ENCODE results near the gene SUPT16H. TPM values are rescaled to one million over a fixed set of nuclear protein-coding genes. Genes with fewer than 3 reads are reported as not detected.
A peak's percentile ranks its signal among the peaks of the same experiment; 100 is the strongest.
"Not testable (repeated sequence)": the region's sequence is repeated elsewhere in the genome, so short reads cannot be mapped to it uniquely, and the experiment has no call there.

SUPT16H gene
- total RNA-seq, 1 donor from 2014 or later: 59.1 TPM

DNA sequence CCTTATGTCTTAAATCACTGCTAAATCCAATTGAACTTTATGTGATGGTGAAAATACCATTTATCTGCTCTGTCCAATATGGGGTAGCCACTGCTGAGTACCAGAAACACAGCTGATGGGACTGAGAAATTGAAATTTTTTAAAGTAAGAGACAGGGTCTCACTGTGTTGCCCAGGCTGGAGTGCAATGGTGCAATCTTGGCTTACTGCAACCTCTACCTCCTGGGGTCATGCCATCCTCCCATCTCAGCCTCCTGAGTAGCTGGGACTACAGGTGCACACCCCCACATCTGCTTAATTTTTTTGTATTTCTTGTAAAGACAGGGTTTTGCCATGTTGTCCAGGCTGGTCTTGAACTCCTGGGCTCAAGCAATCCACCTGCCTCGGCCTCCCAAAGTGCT, 11.0 kb downstream of the SUPT16H start:
- DNase-seq (ENCODE audit: low spot score); intact Hi-C loops (cut with DNase I); ATAC-seq: not testable (repeated sequence)

DNA sequence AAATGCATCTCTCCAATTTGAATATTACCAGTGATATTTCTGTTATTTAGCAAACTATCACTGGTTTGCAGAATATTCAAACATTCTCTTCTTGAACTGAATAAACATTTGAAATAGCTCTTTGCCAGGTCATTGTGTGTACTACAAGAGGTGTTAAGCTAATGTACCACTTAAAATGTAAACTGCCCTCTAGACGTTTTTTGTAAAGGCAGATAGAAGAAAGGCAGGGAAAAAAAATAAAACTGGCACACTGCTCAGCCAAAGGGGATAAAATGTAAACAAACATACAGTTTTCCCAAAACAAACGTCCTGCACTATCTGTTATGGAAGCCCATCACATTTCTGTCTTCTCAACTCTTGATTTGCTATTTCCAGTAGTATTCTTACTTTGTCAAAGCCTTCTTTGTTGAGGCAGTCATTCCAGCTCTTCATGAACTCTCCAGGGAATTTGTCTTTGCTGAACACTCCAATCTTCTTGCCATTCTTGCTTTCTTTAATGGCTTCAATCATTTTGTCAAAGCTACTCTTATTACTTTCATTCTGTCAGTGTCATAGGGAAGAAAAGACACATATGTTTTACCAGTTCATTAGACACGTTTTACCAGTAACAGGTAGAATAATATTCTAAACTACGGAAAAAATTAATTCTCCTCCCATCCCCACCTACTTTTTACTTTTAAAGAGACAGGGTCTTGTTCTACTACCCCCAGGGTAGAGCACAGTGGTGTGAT, 13.7 kb downstream of the SUPT16H start:
- ATAC-seq (no peak), DNase-seq (ENCODE audit: low spot score) (no peak)
- intact Hi-C loops (cut with DNase I): no loop called here

DNA sequence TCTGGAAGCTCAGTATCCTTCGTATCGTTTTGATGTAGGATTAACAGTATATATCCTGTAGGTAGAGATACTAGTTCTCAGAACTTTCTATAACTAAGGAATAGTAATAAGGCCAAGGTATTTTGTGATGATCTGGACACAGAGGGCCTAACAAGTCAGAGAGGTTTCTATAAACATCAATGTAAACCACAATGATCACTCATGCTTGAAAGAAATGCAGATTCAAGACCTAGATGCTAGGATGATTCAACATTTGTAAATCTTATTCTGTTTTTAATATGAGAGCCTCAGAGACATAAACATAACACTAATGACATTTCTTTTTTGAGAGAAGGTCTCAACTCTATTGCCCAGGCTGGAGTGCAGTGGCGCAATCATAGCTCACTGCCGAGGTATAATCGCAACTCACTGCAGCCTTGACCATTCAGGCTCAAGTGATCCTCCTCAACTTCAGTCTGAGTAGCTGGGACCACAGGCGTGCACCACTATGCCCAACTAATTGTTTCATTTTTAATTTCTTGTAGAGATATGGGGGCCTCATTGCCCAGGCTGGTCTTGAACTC, 16.2 kb downstream of the SUPT16H start:
- ATAC-seq (no peak), DNase-seq (ENCODE audit: low spot score) (no peak)
- intact Hi-C loops (cut with DNase I): no loop called here

DNA sequence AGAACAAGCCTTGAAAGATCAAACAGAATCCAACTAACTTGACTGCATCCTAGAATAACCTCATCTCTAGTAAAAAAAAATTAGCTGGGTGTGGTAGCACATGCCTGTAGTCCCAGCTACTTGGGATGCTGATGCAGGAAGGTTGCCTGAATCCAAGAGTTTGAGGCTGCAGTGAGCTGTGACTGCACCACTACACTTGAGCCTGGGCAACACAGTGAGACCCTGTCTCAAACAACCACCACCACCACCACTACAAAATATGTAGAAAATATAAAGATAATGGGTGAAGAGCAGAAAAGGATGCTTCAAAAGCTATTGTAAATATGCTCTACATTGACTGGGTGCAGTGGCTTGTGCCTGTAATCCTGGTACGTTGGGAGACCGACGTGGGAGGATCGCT, 27.3 kb downstream of the SUPT16H start:
- ATAC-seq: no peak
- no peak for DNase-seq (ENCODE audit: low spot score)
- intact Hi-C loops (cut with DNase I): no loop called here

DNA sequence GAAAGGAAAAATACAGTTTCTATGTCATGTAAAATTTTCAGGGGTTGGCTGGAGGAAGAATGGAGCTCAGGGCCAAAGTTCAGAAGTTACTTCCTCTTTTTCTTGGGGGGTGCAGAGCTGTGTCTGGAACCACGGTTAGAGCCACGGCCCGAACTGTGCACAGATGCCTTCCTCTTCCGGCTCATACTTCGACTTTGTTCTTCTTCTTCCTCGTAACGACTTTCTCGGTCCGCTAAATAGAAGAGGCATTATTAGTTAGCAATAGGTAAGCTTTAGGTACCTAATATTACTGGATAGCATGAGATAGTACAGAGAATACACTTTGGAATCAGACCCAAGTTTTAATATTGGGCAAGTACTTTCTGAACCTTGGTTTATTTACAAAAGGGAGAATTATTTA, 31.2 kb downstream of the SUPT16H start:
- peak; percentile 67 for ATAC-seq
- intact Hi-C loops (cut with DNase I): no loop called here
- DNase-seq (ENCODE audit: low spot score): no peak

DNA sequence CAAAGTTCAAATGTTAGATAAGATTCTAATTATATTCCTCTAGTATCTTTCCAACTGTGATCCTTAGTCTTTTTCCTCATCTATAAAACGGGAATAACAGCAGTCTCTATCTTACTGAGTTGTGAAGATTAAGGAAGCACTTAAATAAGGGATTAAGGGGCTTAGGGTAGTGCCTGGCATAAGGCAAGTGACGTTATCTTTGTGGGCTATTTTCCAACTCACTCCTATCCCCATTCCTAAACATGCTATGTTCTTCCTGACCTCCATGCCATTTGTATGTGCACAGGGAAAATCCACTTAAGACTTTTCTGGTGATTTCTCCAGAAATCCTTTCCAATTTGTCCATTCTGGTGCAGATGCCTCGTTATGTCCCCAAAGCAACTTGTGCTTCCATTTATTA, 33.3 kb downstream of the SUPT16H start:
- ATAC-seq (no peak), DNase-seq (ENCODE audit: low spot score) (no peak)
- intact Hi-C loops (cut with DNase I): no loop called here

DNA sequence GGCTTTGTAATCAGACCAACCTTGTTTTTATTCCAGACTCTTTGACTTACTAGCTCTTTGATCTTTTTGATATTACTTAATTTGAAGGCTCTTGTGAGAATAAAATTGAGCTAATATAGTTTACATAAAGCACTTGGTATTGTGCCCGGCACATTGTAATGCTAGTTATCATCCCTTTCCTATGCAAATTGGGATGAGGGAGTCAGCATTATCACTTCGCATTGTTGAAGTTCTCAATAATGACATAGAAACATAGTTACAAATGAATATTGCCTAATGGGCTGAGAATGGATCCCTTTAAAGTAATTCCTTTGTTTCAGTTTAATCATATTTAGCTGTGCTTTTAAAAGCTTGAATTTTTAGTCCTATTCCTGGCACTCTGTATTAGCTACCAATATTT, 36.6 kb downstream of the SUPT16H start:
- ATAC-seq (no peak), DNase-seq (ENCODE audit: low spot score) (no peak)
- intact Hi-C loops (cut with DNase I): no loop called here

DNA sequence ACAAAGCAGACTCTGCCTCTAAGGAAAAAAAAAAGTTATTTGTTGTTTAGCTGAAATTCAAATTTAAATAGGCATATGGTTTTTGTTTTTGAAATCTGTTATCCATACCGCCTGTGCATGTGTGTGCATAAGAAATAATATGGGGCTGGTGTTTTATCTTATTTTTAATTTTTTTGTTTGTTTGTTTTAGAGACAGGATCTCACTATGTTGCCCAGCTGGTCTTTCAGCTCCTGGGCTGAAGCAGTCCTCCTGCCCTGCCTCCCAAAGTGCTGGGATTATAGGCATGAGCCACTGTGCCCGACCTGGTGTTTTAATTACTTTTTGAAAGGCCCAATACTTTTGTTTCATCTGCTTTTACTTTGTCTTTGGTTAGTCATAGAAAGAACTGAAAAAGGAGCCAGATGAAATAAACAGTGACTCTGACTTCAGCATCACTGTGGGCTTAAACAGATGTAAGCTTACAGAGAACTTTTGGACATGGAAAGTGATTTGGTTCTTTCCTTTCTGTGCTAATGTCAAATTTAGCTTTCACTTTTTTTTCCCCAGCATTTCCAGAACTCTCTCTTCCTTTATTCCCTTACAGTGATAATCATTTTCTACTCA, 37.2 kb downstream of the SUPT16H start:
- intact Hi-C loops (cut with DNase I): no loop called here
- ATAC-seq: no peak
- DNase-seq (ENCODE audit: low spot score): no peak

DNA sequence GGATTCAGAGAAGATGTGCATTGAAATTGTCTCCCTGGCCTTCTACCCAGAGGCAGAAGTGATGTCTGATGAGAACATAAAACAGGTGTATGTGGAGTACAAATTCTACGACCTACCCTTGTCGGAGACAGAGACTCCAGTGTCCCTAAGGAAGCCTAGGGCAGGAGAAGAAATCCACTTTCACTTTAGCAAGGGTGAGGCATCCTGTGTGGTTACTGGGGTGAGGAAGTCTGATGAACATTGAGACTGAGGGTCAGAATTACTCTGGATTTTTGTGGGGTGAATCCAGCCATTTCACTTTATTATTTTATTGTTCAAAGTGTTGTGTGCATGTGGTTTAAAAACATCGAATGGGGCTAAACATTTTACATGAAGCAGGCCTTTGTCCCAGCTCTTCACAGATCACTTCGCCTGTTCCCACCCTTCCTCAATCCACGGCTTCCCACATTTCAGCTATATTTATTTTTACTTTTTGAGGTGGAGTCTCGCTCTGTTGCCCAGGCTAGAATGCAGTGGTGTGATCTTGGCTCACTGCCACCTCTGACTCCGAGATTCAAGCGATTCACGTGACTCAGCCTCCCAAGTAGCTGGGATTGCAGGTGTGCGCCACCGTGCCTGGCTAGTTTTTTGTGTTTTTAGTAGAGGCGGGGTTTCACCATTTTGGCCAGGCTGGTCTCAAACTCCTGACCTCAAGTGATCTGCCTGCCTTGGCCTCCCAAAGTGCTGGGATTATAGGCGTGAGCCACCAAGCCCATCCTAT, 40.6 kb downstream of the SUPT16H start:
- DNase-seq (ENCODE audit: low spot score): no peak
- intact Hi-C loops (cut with DNase I): no loop called here
- no peak for ATAC-seq

DNA sequence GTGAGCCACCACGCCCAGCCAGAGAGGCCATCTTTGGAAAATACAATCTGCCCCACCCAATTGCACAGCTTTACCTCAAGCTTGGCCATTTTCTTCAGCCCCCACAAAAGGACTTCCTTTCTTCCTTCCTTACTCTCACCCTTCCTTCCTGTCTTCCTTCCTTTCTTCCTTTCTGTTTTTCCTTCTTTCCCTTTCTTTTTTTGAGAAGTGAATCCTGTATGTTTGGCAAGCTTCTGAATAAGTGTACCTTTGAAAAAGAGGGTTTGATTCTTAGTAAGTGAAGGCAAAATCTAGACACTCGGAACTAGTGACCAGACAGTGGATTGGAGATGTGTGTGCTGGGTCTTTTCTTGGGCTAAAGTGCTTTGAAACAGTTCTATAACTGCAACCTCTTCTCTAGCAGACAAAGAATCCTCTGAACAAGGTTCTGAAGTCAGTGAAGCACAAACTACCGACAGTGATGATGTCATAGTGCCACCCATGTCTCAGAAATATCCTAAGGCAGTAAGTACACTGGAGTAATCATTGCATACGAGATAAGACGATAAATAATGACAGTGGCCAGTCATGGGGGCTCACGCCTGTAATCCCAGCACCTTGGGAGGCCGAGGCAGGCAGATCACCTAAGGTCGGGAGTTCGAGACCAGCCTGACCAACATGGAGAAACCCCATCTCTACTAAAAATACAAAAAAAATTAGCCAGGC, 49.5 kb downstream of the SUPT16H start:
- no peak for DNase-seq (ENCODE audit: low spot score)
- intact Hi-C loops (cut with DNase I): no loop called here
- no peak for ATAC-seq

DNA sequence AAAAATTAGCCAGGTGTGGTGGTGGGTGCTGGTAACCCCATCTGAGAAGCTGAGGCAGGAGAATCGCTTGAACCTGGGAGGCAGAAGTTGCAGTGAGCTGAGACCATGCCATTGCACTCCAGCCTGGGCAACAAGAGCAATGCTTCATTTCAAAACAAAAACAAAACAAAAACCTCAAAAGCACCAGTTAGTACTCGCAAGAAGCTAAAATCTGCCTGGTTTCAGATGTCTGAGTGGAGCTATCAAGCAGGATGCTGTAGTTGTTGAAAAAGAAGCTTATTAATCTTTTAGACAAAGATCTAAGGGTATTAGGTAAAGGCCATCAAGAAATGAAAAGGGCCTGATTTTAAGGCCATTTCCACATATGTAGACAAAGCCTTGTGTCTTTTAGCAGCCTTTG, 50.9 kb downstream of the SUPT16H start:
- DNase-seq (ENCODE audit: low spot score) (no peak), ATAC-seq (no peak)
- intact Hi-C loops (cut with DNase I): no loop called here

DNA sequence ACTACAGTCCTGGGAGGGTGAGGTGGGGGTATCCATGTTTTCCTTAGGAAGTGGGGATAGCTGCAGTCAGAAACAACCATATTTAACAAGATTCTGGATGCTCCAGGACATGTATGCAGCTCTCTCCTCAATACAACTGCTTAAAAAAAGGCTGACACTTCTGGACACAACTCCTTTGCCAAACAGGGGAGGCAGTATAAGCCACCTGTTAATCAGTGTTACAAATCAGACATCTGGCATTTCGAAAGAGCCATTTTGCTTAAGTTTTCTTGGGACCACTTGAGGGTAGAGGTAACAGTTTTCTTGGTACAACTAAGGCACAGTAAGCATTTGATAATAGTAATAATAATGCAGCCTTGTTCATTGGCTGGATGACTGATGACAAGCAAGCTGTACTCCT, 56.8 kb downstream of the SUPT16H start:
- DNase-seq (ENCODE audit: low spot score) (no peak), ATAC-seq (no peak)
- intact Hi-C loops (cut with DNase I): no loop called here

DNA sequence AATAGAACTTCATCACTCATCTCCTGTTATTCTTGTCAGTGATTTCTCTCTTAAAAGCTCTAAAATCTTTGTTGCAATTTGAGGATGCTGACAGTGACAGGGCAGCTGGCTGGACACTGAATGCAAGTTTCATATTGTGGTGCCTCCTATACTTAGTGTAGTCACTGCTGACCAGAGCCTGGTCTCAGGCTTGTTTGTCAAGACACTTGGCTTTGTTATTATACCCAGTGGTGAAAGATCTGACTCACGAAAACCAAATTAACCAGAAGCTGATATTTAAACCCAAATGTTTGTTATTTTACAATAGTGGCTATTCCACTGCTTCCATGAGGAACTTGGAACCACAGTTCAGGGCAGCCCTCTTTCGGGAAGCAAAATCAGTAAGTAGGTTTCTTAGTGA, 61.1 kb downstream of the SUPT16H start:
- ATAC-seq (no peak), DNase-seq (ENCODE audit: low spot score) (no peak)

DNA sequence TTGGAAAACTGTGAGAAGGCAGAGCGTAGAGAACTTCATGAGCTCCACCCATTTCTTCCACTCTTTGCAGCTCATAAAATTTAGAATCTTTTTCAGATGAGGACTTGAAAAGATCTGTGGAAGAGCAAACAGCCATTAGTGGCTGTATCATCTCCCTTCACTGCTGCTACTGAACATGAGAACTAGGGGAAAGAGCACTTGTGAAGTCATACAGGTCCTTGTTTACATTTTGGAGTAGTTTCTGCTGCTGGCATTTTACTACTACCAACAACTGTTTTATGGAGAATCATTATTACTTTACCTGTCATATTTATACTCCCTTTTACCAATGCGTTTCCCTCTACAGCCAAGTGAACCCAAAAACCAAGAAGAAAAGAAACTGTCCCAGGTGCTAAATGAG, 62.9 kb downstream of the SUPT16H start:
- DNase-seq (ENCODE audit: low spot score): no peak
- intact Hi-C loops (cut with DNase I): no loop called here
- no peak for ATAC-seq

More for the DNA sequence above, 61.1 kb downstream of the SUPT16H start:
- intact Hi-C loops (cut with DNase I): no loop called here

DNA sequence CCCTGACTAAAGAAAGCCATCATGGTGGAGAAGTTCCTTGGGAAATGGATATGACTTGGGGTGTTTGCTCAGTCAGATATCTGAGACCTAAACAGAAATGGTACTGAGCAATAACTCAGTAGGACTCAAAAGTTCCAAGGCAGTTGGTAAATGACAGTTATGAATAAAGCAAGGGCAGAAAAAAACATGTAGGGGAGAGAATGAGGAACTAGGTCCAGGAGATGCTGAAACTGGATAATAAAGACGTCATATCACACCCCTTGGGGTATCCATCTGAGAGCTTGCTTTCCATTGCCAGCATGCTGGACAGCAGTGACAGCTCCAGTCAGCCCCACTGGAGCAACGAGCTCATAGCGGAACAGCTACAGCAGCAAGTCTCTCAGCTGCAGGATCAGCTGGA, 66.4 kb downstream of the SUPT16H start:
- DNase-seq (ENCODE audit: low spot score) (no peak), ATAC-seq (no peak)
- intact Hi-C loops (cut with DNase I): no loop called here

DNA sequence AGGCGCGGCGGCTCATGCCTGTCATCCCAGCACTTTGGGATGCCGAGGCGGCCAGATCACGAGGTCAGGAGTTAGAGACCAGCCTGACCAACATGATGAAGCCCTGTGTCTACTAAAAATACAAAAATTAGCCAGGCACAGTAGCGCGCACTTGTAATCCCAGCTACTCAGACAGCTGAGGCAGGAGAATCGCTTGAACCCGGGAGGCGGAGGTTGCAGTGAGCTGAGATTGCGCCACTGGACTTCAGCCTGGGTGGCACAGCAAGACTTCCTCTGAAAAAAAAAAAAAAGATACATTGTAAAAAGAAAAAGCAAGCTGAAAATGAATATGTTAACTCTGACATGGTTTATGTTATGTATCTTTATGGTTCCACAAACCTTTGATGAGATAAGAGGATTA, 70.3 kb downstream of the SUPT16H start:
- intact Hi-C loops (cut with DNase I): no loop called here
- DNase-seq (ENCODE audit: low spot score) (no peak), ATAC-seq (no peak)

DNA sequence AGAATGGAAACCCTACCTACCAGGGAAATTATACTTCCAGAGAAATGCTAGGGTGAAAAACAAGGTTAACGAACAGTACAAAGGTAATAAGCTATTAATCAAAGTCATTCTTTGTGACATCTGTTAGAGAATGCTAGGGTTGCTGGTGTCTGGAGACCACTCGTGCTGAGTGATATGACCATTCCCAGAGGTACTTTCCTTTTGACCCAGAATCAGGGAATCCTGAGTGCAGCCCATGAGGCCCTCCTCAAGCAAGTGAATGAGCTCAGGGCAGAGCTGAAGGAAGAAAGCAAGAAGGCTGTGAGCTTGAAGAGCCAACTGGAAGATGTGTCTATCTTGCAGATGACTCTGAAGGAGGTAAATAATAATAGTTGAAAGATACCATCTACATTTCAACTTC, 72.2 kb downstream of the SUPT16H start:
- intact Hi-C loops (cut with DNase I): no loop called here
- DNase-seq (ENCODE audit: low spot score): no peak
- ATAC-seq: no peak

DNA sequence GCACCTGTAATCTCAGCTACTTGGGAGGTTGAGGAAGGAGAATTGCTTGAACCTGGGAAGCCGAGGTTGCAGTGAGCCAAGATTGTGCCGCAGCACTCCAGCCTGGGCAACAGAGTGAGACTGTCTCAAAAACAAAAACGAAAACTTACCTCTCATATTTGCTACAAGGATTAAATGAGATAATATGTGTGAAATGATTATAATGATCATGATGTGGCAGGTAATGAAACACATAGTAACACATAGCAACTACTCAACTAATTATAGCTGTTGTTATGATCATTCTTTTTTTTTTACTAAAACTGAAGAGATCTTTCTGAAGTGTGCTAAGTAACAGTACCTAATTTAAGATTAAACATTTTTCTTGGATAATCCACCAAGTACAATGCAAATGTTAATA, 73.9 kb downstream of the SUPT16H start:
- intact Hi-C loops (cut with DNase I): no loop called here
- DNase-seq (ENCODE audit: low spot score) (no peak), ATAC-seq (no peak)

DNA sequence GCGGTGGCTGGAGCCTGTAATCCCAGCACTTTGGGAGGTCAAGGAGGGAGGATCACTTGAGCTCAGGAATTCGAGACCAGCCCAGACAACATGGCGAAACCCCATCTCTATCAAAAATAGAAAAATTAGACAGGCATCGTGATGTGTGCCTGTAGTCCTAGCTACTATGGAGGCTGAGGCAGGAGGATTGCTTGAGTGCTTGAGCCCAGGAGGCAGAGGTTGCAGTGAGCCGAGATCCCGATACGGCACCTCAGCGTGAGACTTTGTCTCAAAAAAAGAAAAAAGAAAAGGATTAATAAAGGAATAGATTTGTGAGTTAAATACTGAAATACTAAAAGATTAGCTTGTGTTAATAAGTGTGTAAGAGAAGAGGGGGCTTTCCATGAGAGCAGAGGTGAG, 74.6 kb downstream of the SUPT16H start:
- intact Hi-C loops (cut with DNase I): no loop called here
- ATAC-seq: no peak

More for the DNA sequence above, 74.6 kb downstream of the SUPT16H start:
- no peak for DNase-seq (ENCODE audit: low spot score)

All from sciatic nerve (tissue), 2 donors.